ENCODE results near the gene SEMA5B.

DNA sequence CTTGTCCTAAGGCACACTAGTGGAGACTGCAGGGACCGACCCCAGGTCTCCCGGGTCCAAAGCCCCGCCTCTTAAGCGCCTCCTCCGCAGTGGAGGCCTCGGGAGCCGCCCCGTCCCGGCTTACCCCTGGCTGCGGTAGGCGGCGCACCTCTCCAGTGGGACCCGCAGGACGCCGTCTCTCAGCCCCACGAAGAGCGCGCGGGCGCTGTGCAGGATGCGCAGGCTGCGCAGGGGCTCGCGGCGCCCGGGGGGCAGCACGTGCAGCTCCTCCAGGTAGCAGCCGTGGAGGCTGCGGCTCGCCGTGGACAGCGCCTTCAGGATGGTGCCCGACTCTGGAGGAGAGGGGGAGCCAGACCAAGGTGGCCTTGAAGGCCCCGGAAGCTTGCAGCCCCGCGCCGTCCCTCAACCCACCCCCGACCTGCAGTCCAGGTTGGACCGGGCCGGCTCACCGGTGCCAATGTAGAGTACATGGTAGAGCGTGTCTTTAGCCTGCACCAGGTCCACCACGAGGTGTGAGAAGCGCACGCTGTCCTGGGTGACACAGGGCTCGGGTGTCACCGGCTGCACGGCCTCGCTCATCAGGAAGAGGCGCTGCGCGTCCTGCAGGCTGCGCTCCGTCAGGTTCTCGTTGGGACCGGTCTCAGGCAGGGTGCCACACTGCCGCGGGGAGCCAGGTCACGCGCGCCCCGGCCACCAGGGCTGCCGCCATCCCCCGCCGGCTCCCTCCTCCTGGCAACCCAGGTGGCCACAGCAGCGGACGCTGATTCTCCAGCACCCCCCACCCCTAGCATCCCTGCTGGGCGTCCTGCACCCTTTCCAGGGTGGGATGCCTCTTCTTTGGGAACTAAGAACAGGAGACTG, 105.5 kb downstream of the SEMA5B start:
- TF ChIP-seq, protein P1, sequence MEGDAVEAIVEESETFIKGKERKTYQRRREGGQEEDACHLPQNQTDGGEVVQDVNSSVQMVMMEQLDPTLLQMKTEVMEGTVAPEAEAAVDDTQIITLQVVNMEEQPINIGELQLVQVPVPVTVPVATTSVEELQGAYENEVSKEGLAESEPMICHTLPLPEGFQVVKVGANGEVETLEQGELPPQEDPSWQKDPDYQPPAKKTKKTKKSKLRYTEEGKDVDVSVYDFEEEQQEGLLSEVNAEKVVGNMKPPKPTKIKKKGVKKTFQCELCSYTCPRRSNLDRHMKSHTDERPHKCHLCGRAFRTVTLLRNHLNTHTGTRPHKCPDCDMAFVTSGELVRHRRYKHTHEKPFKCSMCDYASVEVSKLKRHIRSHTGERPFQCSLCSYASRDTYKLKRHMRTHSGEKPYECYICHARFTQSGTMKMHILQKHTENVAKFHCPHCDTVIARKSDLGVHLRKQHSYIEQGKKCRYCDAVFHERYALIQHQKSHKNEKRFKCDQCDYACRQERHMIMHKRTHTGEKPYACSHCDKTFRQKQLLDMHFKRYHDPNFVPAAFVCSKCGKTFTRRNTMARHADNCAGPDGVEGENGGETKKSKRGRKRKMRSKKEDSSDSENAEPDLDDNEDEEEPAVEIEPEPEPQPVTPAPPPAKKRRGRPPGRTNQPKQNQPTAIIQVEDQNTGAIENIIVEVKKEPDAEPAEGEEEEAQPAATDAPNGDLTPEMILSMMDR (IDR thresholded peaks at IDR 0.05; ENCODE audit: insufficient read depth, low read depth, low read length): no peak
- no peak for TF ChIP-seq EZH2 (IDR thresholded peaks at IDR 0.05; ENCODE audit: insufficient read depth, low read length)
